HG03469 (cell line): ENCODE results near the gene CNGA4.
"Not testable (repeated sequence)": the region's sequence is repeated elsewhere in the genome, so short reads cannot be mapped to it uniquely, and the experiment has no call there.

Experiments
- ATAC-seq: cut with Tn5 transposase; IDR thresholded peaks from one replicate; pipeline ENCODE4 v1.9.1; 2021; ENCODE audit warnings: mild to moderate bottlenecking, moderate library complexity, moderate number of reproducible peaks; ENCODE audit not compliant: unreplicated experiment

The CNGA4 gene

GRCh38 chr11:6225024-6225423 lies 13.9 kb upstream of the CNGA4 start:
- ATAC-seq = no peak

GRCh38 chr11:6225896-6226295 lies 13.0 kb upstream of the CNGA4 start:
- no peak for ATAC-seq

DNA sequence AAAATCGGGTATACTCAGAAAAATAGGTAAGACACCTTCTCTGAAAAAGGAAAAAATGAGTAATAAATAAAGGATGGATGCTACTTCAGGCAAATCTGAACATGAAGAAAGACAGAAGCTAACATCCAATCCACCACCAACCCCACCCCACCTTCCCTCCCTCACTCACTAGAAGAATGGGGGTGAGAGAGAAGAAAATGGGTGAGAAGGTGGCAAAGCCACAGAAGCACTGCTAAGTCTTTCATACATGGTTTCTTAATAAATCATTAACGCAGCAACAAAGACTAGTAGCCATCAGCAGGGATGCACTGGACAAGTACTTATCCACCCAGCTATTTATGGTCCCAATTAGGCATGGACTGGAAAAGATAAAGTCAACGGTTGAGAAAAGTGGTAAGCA lies 10.4 kb upstream of the CNGA4 start:
- ATAC-seq = no peak

DNA sequence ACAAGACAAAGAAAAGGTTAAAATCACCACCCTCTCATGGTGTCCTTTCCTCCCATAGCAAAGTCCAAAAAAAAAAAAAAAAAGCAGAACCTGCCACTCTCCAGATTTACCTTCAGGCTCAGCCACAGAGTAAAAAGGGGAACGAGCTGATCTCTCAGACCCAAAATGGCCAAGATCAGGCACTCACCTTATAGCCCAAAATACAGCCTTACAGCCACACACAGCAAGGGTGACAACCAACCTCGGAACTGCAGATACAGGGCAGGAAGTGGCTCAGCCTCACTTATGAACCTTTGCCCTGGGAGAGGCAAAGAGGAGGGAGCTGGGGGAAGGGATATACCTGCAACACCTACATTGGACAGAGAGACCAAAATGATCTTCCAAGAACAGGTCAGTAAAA lies 9.0 kb upstream of the CNGA4 start:
- no peak for ATAC-seq

DNA sequence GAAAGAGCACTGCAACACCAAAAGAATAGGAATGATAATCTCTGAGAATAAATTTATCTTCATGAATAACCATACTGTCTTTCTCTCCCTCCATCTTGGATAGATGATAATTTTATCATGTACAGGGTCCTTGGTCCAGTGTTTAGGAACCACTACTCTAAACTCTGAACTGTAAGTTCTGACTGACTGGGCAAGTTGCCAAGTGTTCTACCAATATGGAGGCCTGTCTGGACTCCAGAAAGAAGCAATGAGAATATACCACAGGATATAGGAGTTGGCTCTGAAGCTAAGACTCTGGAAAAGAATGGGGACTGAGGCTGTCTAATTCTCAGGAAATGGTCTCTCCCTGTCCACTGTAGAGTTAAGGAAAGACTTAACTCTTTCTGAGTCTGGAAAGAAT lies 6.0 kb upstream of the CNGA4 start:
- no peak for ATAC-seq

DNA sequence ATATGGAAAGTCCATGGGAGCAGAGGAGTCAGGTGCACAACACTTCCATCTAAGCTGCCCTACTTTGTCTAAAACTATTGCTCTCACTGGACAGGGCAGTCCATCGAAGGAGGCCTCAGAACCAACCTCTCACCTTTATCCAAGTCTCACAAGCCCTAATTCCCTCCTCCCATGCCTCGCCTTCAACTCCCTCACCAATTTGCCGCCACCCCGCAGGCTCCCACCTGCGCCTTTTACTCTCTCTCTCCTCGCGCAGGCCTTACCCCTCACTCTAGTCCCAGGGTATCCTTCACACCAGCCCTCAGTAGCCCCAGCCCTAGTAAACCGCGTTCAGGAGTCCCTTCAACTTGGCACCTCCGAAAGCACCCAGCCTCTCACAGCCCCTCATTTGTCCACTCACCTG lies 4.9 kb upstream of the CNGA4 start:
- ATAC-seq = no peak

DNA sequence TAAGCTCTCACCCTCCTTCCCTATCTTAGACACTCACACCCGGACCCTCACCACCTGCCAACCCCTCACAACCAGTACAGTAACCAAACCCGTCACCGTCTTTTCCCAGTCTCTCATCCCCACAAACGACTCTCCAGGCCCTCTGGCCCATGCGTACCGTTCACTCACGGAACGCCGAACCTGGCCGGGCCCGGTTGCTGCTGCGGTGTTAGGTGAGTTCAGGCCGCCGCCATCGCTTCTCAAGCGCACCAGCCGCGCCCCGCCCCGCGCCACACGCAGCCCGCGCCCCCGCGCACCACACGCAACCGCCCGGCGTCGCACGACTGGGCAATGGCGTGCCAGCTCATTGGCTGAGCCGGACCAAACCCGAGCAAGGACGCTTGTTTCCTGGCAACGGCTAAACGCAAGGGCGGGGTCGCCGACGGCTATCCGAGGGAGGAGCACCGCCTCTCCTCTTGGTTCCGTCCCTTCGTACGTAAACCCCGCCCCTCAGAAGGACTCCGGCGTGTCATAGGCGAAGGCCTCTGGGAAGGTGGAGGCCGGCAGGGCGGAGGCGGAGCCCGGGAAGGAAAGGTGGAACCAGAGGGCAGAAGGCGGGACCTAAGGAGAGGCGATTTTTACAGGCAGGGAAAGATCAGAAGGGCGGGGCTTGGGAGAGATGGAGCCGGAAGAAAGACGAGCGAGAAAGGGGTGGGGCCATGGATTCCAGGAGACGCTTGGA lies 4.3 kb upstream of the CNGA4 start, which contains the start of gene FHIP1B:
Gene FHIP1B (minus strand): TSS at position 250 of the 721 bp plus-strand sequence. CDS start 10,120 bp downstream, outside the sequence.
- peak; percentile 93 for ATAC-seq

DNA sequence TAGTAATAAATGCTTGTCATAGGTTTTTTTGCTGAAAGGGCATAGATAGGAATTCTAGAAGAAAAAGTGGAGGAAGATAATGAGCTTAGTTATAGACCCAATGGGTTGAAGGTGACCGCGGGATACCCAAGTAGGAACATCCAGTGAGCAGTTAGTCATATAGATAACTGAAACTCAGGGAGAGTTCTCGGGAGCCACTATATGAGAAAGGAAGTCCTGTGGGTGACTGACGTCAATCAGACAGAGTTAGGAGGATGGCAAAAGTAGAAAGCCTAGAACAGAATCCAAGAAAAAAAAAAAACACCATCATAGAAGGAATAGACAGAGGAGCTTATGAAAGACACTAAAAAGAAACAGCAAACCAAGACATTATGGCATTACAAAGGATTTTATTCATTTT lies 1.6 kb upstream of the CNGA4 start:
- no peak for ATAC-seq

GRCh38 chr11:6237761-6238302 lies 1.1 kb upstream of the CNGA4 start:
- ATAC-seq = no peak

DNA sequence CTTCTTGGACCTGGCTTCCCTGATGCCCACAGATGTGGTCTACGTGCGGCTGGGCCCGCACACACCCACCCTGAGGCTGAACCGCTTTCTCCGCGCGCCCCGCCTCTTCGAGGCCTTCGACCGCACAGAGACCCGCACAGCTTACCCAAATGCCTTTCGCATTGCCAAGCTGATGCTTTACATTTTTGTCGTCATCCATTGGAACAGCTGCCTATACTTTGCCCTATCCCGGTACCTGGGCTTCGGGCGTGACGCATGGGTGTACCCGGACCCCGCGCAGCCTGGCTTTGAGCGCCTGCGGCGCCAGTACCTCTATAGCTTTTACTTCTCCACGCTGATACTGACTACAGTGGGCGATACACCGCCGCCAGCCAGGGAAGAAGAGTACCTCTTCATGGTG lies 1.2 kb downstream of the CNGA4 start:
- no peak for ATAC-seq

GRCh38 chr11:6240781-6241180 lies 1.9 kb downstream of the CNGA4 start:
- ATAC-seq = no peak

- no peak for ATAC-seq
Observed at GRCh38 chr11:6241316-6241715, 2.4 kb downstream of the CNGA4 start.

DNA sequence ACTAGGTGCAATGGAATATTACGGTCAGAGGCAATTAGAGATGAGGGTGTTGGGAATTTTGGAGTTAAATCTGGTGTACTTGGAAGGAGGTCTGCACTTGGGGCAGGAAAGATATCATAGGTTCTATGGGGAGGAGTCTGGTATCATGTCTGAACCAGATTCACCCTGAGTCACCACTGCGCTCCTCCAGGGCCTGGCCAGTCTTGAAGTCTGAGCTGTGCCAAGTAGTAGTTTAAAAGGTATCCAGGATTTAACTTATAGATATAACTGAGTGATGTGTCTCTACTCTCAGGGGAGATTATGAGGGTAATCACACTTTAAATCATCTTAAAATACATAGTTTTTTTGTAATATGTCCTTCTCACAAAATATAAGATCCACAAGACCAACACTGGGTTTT lies 6.6 kb downstream of the CNGA4 start:
- ATAC-seq = no peak

DNA sequence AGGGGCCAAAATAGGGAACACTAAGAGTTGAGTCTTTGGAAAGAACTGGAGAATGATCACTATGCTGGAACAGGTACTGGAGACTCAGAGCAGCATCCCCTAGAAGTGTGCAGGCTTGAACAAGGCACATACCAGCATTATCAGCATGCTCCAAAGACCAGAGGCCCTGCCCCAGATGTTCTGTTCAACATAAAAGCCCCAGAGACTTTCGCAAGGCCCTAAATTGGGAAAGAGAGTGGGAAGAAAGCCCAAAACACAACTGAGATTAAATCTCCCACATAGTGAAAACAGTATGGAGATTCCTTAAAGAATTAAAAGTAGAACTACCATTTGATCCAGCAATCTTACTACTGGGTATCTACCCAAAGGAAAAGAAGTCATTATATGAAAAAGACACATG lies 9.4 kb downstream of the CNGA4 start:
- no peak for ATAC-seq

- ATAC-seq = not testable (repeated sequence)
Observed at GRCh38 chr11:6248897-6249296, 10.0 kb downstream of the CNGA4 start.

DNA sequence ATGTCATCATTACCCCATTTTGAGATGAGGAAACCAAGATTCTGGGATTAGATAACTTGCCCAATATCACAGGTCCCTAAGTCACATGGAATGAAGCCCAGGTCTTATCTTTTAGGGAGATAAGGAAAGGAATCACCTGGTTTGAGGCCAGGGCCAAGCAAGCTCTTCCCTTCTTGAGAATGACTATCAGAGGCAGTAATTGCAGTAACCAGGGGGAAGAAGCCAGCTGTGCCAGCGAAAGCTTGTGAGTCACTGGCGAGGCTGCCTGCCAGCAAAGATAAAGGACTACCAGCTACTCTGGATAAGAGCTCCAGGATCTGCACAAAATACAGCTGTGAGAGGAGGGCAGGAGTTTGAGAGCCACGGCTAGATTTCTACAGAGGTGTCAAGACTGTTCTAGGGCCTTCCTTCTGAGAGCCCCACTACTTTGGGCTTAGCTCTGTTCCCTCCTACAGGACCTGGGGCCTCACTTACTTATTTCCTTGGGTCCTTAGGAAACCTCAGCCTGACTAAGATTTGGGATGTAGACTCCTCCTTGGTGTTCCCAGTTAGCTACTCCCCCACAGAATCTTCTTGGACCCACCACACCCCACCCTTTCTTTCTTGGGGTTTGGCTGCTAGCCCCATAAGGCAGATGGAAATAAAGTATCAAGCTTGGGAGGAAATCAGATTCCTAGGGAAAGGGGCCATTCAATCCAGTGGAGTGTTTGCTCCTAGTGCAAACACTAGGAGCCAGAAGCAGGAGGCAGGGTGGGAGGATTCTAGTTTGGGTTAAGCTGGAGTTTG lies 11.1 kb downstream of the CNGA4 start:
- ATAC-seq = no peak

GRCh38 chr11:6251120-6251733 lies 12.3 kb downstream of the CNGA4 start:
- ATAC-seq = peak; percentile 83

GRCh38 chr11:6251990-6252473 lies 13.1 kb downstream of the CNGA4 start:
- ATAC-seq = no peak

DNA sequence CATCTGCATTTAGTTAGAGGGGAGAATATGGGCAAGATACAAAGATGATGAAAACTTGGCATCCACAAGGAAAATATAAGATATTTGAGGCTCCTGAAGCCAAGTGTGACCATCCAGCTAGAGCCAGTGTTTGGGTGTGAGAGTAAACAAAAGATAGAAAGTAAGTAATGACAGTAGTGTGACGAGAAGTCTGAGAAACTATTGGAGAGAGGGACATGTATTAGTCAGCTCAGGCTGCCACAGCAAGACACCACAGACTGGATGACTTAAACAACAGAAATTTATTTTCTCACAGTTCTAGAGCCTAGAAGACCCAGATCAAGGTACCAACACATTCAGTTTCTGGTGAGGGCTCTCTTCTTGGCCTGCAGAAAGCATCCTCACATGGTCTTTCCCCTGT lies 14.3 kb downstream of the CNGA4 start:
- no peak for ATAC-seq

- ATAC-seq = no peak
Observed at GRCh38 chr11:6258141-6258540, 19.3 kb downstream of the CNGA4 start.

- ATAC-seq = no peak
Observed at GRCh38 chr11:6258571-6259081, 19.7 kb downstream of the CNGA4 start.
